Adipose tissue (tissue), 3 donors: ENCODE data around the gene CELF3. TPM values are rescaled to one million over a fixed set of nuclear protein-coding genes. Genes with fewer than 3 reads are reported as not detected.
"Not testable (repeated sequence)": the region's sequence is repeated elsewhere in the genome, so short reads cannot be mapped to it uniquely, and the experiment has no call there.

Experiments used
- H3K27ac ChIP-seq: one replicate; pipeline ENCODE4 v1.5.1; 2013; ENCODE audit warnings: low read depth, low read length
- WGBS, 3 donors: extraction: QIAGEN DNeasy Blood & Tissue Kit; methylation state at CpG; one replicate each; pipeline ENCODE4 v1.1.7; 2013; 5-methylcytosine and 5-hydroxymethylcytosine counted together
- polyA plus RNA-seq, 3 donors: library from polyadenylated mRNA; stranded (reverse); fragments of 200-250 nt; gene quantifications; one replicate each; pipeline ENCODE4 v1.2.3, GENCODE V29; 2013
- donor health status: healthy with polysubstance abuse.
- donor health status: Bipolar disorder and iron deficiency.
- donor health status: healthy.

The CELF3 gene
- polyA plus RNA-seq, result 1 to 10 TPM in 1 of 3 donors, under 1 TPM in 1, not detected in 1; 0.13 to 4.6 TPM

DNA sequence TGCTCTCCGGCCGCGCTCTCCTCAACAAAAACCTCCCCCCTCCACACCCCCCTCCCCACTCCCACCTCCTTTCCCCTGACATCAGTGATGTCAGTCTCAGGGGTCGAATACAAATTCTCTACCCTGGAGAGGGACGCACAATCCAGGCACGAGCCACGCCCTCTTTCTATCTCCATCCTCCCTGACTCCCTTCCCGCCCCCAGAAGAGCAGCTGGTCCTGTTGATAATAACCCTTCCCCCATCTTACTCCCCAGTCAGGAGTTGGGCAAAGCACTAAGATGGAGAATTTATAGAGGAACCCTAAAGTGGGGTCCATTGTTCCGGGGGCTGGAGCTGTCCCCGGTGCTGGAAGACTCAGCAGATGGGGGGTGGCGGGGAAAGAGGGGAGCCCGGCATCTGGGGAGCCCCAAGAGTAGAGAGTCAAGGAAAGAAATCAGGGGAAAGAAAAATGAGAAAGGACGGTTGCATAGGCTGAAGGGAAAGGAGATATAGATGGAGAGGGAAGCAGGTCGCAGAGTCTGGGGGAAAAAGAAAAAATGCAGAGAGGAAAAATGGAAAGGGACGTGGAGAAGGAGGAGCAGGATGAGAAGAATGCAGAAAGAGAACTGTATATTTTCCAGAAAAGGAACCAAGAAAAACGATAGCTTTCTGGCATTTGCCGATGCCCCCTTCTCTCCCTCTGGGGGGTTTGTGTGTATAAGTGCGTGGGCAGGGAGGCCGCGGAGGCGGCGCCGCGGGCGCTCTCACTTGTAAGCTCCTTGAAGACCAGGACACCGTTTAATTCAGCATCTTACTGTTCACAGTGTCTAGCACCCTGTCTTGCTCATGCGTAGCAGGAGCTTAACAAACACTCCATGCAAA lies at the start of gene CELF3:
CELF3 (minus strand) TSS at position 33 of the 861 bp plus-strand sequence. CDS start 783 bp downstream, outside the sequence.
- 5 to 8% (median 7%) methylated on average over 25 to 27 of the region's 27 CpGs for WGBS, 3 donors
- no peak within 1 kb of the TSS for H3K27ac ChIP-seq

DNA sequence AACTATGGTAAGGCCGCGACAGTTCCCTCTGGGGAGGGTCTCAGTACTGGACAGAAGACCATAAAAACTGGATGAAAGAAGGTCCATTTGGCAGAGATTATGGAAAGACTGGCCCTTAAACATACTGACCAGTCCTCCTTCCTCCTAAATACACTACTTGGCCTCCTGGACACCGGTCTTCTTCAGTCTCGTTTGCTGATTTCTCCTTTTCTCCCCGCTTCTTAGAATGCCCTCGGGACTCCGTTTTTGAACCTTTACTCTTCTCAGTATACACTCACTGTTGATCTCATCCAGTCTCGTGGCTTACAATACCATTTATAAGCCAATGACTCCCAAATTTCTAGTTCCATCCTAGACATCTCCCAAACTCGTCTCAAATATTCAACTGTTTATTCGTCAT lies 47.4 kb upstream of the CELF3 start:
- H3K27ac ChIP-seq, result no peak overlapping the region
- WGBS, 3 donors, result 44 to 60% (median 56%) methylated on average over 10 of the region's 10 CpGs

- WGBS, 3 donors, result 0 to 1% (median 1%) methylated on average over 68 of the region's 68 CpGs
- H3K27ac ChIP-seq, result peak within 1 kb of the TSS; percentile 11
Measured at GRCh38 chr1:151762941-151763921, 46.6 kb upstream of the CELF3 start, which contains the start of gene MRPL9. TSS of gene MRPL9 (minus strand) at chr1:151763496. CDS start at chr1:151763479, 17 bp downstream.

GRCh38 chr1:151760597-151761385 lies 44.2 kb upstream of the CELF3 start:
- WGBS, 3 donors, result 81 to 96% (median 94%) methylated on average over 7 of the region's 7 CpGs
- no peak overlapping the region for H3K27ac ChIP-seq

DNA sequence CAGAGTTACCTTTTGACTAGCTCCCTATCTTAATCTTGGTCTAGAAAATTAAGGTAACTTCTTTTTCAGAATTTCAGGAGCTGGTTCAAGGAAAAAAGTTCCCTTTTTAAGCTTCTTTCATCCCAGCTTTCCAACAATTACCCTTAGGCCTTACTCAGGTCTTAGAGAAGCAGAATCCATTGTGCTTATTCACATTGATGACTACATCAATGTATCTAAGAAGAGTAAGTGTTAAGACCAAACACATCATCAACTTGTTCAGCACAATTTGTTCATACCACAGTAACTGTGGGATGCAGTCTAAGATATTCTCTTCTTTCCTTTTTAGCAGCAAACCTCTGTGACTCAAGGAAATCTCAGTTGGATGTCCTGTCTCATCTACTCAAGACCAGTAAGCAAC lies 42.6 kb upstream of the CELF3 start:
- H3K27ac ChIP-seq, result no peak overlapping the region

DNA sequence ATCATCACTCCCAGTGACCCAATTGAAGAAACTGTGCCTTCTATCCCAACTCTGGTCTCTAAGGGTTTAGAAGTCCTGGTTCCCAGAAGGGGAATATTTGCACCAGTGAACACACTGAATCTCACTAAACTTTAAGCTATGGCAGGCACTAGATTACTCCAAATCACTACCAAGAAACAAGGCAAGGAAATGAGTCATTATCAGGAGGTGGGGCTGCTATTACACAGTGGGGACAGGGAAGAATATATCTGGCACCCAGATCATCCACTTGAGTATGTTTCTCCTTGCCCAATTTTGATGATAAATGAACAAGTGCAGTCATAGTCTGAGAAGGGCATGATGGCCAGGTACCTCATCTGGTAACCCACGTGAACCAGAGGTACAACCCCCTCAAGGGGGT lies 39.7 kb upstream of the CELF3 start:
- 55 to 93% (median 63%) methylated on average over 1 of the region's 1 CpG for WGBS, 3 donors
- no peak overlapping the region for H3K27ac ChIP-seq

GRCh38 chr1:151741516-151741915 lies 24.9 kb upstream of the CELF3 start:
- 87 to 88% (median 88%) methylated on average over 4 of the region's 4 CpGs for WGBS, 3 donors
- H3K27ac ChIP-seq, result no peak overlapping the region

- WGBS, 3 donors, result 29 to 67% (median 41%) methylated on average over 3 of the region's 3 CpGs
- H3K27ac ChIP-seq, result no peak overlapping the region
Measured at GRCh38 chr1:151739590-151740355, 23.2 kb upstream of the CELF3 start.

- H3K27ac ChIP-seq, result no peak overlapping the region
Measured at GRCh38 chr1:151737479-151737878, 20.9 kb upstream of the CELF3 start.

GRCh38 chr1:151737026-151737425 lies 20.4 kb upstream of the CELF3 start:
- WGBS, 3 donors, result 76 to 88% (median 83%) methylated on average over 2 of the region's 2 CpGs
- H3K27ac ChIP-seq, result no peak overlapping the region

- WGBS, 3 donors, result 88 to 93% (median 92%) methylated on average over 9 of the region's 9 CpGs
- H3K27ac ChIP-seq, result not testable (repeated sequence)
Measured at GRCh38 chr1:151733995-151734394, 17.4 kb upstream of the CELF3 start.

DNA sequence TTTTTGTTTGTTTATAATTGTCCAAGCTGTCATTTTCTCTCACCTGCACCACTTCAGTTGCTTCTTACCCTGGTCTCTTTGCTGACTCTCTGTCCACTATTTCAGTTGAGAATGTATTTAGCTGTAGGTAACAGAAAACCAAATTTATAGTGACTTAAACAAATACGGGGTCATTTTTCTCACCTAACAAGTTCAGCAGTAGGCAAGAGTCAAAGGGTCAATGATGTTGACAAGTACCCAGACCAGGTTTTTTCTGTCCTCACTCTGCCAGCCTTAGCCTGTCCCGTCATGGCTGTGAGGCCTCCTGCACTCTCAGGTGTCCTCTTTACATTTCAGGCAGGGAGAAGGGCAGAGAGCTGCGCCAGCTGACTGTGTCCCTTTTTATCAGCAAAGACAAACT lies 16.5 kb upstream of the CELF3 start:
- 75 to 88% (median 82%) methylated on average over 3 of the region's 3 CpGs for WGBS, 3 donors
- no peak overlapping the region for H3K27ac ChIP-seq

DNA sequence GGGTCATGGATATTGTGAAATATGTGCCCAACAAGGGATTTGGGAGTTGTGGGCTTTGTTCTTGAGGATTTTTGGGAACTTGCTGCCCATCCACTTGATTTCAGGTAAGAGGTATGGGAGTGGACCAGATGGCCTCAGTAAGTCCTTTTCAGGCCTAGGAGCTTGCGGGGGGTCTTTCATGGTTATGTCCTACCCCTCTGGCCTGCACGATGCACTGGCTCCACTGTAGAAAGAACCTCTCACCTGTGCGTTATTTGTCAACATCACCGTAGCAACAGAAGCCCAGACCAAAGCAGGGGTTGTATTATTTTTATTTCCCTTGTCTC lies 13.3 kb upstream of the CELF3 start:
- H3K27ac ChIP-seq, result no peak overlapping the region
- 60 to 87% (median 82%) methylated on average over 4 of the region's 4 CpGs for WGBS, 3 donors

DNA sequence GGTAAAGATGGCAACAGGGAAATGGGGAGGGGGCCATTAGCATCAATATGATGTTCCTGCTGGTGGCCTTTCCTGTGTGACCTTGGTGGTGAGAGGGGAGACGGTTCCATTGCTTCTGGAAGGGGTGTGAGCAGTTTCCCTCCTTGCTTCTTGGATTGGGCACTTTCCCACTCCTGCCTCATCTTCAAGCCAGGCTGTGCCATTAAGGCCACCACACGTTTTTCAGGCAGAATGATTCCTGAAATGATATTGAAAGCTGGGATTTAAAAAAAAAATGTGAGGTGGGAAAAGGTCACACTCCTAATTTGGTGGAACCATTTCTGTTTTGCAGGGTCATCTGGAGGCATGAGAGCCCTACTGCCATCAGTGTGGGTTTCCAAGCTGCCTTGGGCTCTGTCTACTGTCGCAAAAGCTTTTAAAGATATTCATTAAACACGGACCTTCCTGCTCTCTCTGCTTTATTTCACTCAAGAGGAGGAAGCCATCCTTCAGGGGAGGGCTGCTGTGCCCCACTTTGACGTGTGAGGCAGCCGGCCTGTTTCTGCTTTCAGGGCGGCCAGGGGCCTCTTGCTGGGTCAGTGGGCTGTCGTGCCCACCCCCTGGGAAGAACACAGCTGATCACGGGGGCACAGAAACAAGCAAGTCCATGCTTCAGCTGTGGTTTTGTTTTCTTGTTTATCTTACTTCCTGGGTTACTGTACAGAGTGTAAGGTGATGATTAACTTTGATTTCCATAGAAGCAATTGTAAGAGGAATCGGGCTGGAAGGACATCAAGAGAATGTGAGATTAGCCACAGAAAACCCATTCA lies 12.8 kb upstream of the CELF3 start:
- 34 to 76% (median 72%) methylated on average over 10 of the region's 10 CpGs for WGBS, 3 donors
- no peak overlapping the region for H3K27ac ChIP-seq

- no peak overlapping the region for H3K27ac ChIP-seq
- 43 to 65% (median 47%) methylated on average over 19 of the region's 19 CpGs for WGBS, 3 donors
Measured at GRCh38 chr1:151728151-151729054, 11.8 kb upstream of the CELF3 start.

- 33 to 60% (median 51%) methylated on average over 3 of the region's 3 CpGs for WGBS, 3 donors
Measured at GRCh38 chr1:151723726-151724370, 7.2 kb upstream of the CELF3 start.

More at GRCh38 chr1:151723726-151724370, 7.2 kb upstream of the CELF3 start:
- no peak overlapping the region for H3K27ac ChIP-seq
